Kidney (tissue), 14 donors: Measurements from ENCODE around the gene PFAS. TPM values are rescaled to one million over a fixed set of nuclear protein-coding genes. Genes with fewer than 3 reads are reported as not detected.

ENCODE experiments used
- DNase-seq, 5 donors: peaks; one replicate each; pipeline ENCODE4 v3.0.0-alpha.2; 2013 to 2020
- FAIRE-seq: peaks from 2 replicates; lab custom pipeline; 2012; peaks lifted over from hg19 to GRCh38; lab: Jason Lieb, UNC
- H3K27ac ChIP-seq, 2 donors: one replicate each; pipeline ENCODE4 v1.7.0; 2013; ENCODE audit warnings: low read depth in 2 of 2, low read length in 2 of 2, inconsistent platforms in 1 of 2
- H3K27me3 ChIP-seq: one replicate; pipeline ENCODE4 v1.7.1; 2013; ENCODE audit warnings: low read length, inconsistent platforms; ENCODE audit not compliant: control insufficient read depth, insufficient read depth
- H3K36me3 ChIP-seq, 3 donors: one replicate each; pipeline versions ENCODE4 v1.7.0 to v1.7.1; 2013; ENCODE audit warnings: low read length in 3 of 3, control low read depth in 1 of 3, inconsistent platforms in 1 of 3; ENCODE audit not compliant: insufficient read depth in 3 of 3, control insufficient read depth in 2 of 3
- H3K4me1 ChIP-seq, 3 donors: one replicate each; pipeline versions ENCODE4 v1.7.0 to v1.7.1; 2013; ENCODE audit warnings: low read length in 3 of 3, inconsistent platforms in 1 of 3, low read depth in 1 of 3; ENCODE audit not compliant: control insufficient read depth in 2 of 3, insufficient read depth in 2 of 3
- H3K4me3 ChIP-seq, 3 donors: one replicate each; pipeline versions ENCODE4 v1.7.0 to v1.8.1; 2013; ENCODE audit warnings: low read length in 3 of 3, control low read depth in 1 of 3, inconsistent platforms in 1 of 3
- H3K9ac ChIP-seq, 3 donors: one replicate each; pipeline versions ENCODE4 v1.7.0 to v1.7.1; 2013; ENCODE audit warnings: low read length in 3 of 3, control low read depth in 1 of 3, inconsistent platforms in 1 of 3
- H3K9me3 ChIP-seq, 3 donors: one replicate each; pipeline versions ENCODE4 v1.7.0 to v1.7.1; 2013; ENCODE audit warnings: low read length in 3 of 3, control low read depth in 1 of 3, inconsistent platforms in 1 of 3; ENCODE audit not compliant: control insufficient read depth in 2 of 3, insufficient read depth in 1 of 3
- CTCF ChIP-seq: IDR thresholded peaks from 3 replicates; pipeline ENCODE4 v1.5.1; 2012; ENCODE audit warnings: mild to moderate bottlenecking, moderate library complexity, borderline replicate concordance; ENCODE audit not compliant: insufficient read depth; ENCODE audit errors: extremely low read depth
- intact Hi-C: fragments of 100-400 bp; cut with DNase I; formaldehyde crosslinking; loops from one replicate; pipeline ENCODE4 v1.11.1; 2022
- polyA plus RNA-seq: library from polyadenylated mRNA; stranded (reverse); fragments of 350-450 nt; fragmentation: Illumina TruSeq; extraction: RNeasy Lipid Tissue Mini Kit (QIAGEN cat#74804); gene quantifications from one replicate; pipeline ENCODE4 v1.2.3, GENCODE V29; 2014; ENCODE audit warnings: low read depth, low replicate concordance; ENCODE audit not compliant: insufficient read depth
- total RNA-seq: library from RNA; stranded (reverse); fragmentation: NEBNext Ultra II Directional; extraction: Animal tissue kit (Norgen Biotek cat#: 25700); gene quantifications from one replicate; pipeline ENCODE4 v1.2.1, GENCODE V29; 2021
- donor health status: control.
- donor health status: control.
- donor health status: control.
- donor health status: control.
- donor health status: control.
- donor health status: DM: yes; HTN: yes; CAD: no.
- donor health status: Normal renal cell carcinoma (clear cell type).

PFAS gene
- total and polyA plus RNA-seq, 2 donors from 2014 or later: 7.6 to 49.5 TPM

- Histone ChIP-seq H3K27ac (peak overlapping the region; percentile 94 to 95), H3K36me3 (no peaks in the 10 kb centered on the region), H3K4me3 (peak overlapping the region; percentile 94 to 96 (median 96)), H3K4me1 (peaks cover 0 to 17% (median 15%) of the 10 kb centered on the region in 3 donors), H3K9ac (peak overlapping the region; percentile 57 to 96 (median 91)), H3K27me3 (no peaks in the 10 kb centered on the region), H3K9me3 (no peaks in the 10 kb centered on the region)
- no peak for TF ChIP-seq CTCF
- DNase-seq (no peak), FAIRE-seq (no peak)
- intact Hi-C loops: no loop called here
These were observed 40.0 kb downstream of the PFAS start for GRCh38 chr17:8289103-8289397.

- no peaks in the 10 kb centered on the region for H3K9me3 ChIP-seq
- H3K4me3 ChIP-seq: no peak overlapping the region
- H3K27ac ChIP-seq: no peak overlapping the region
- H3K36me3 ChIP-seq: no peaks in the 10 kb centered on the region
- DNase-seq (no peak), FAIRE-seq (no peak)
- TF ChIP-seq CTCF: no peak
- intact Hi-C loops: no loop called here
- H3K27me3 ChIP-seq: no peaks in the 10 kb centered on the region
- H3K9ac ChIP-seq: no peak overlapping the region
- peaks cover 2 to 25% (median 18%) of the 10 kb centered on the region in 3 donors for H3K4me1 ChIP-seq
These were observed 41.0 kb downstream of the PFAS start for GRCh38 chr17:8290043-8290442.

GRCh38 chr17:8292639-8293395 is 43.7 kb downstream of the PFAS start:
- Histone ChIP-seq H3K27ac (no peak overlapping the region), H3K9me3 (no peaks in the 10 kb centered on the region), H3K36me3 (no peaks in the 10 kb centered on the region), H3K4me3 (no peak overlapping the region), H3K4me1 (peaks cover 2 to 22% (median 10%) of the 10 kb centered on the region in 3 donors), H3K27me3 (no peaks in the 10 kb centered on the region), H3K9ac (peak overlapping the region in 1 of 3 donors; percentile 24)
- TF ChIP-seq CTCF: no peak
- DNase-seq (no peak), FAIRE-seq (no peak)
- intact Hi-C loops: no loop called here

- Histone ChIP-seq H3K9ac (no peak overlapping the region), H3K27ac (no peak overlapping the region), H3K36me3 (no peaks in the 10 kb centered on the region), H3K9me3 (no peaks in the 10 kb centered on the region), H3K27me3 (no peaks in the 10 kb centered on the region), H3K4me3 (peak overlapping the region in 1 of 3 donors; percentile 70), H3K4me1 (peaks cover 2 to 16% (median 4%) of the 10 kb centered on the region in 3 donors)
- no peak for TF ChIP-seq CTCF
- intact Hi-C loops: no loop called here
- FAIRE-seq: no peak
- DNase-seq: peak in 1 of 5 donors; percentile 73
These were observed 45.3 kb downstream of the PFAS start for GRCh38 chr17:8294361-8294760.
